ENCODE results near the gene HADHA.
"Not testable (repeated sequence)": the region's sequence is repeated elsewhere in the genome, so short reads cannot be mapped to it uniquely, and the experiment has no call there.

The HADHA gene

GRCh38 chr2:26279886-26280285 lies 35.5 kb upstream of the HADHA start:
- no peak for TF ChIP-seq CTCF (IDR thresholded peaks at IDR 0.05; ENCODE audit: borderline replicate concordance, insufficient read depth, low read depth, low read length)
- H3K4me3 ChIP-seq (ENCODE audit: low read depth, low read length): no peak overlapping the region

GRCh38 chr2:26276484-26277227 lies 32.2 kb upstream of the HADHA start:
- TF ChIP-seq CTCF (IDR thresholded peaks at IDR 0.05; ENCODE audit: borderline replicate concordance, insufficient read depth, low read depth, low read length): no peak

GRCh38 chr2:26274058-26274613 lies 29.7 kb upstream of the HADHA start:
- H3K4me3 ChIP-seq (ENCODE audit: low read depth, low read length): no peak overlapping the region
- TF ChIP-seq CTCF (IDR thresholded peaks at IDR 0.05; ENCODE audit: borderline replicate concordance, insufficient read depth, low read depth, low read length): no peak

More at GRCh38 chr2:26276484-26277227, 32.2 kb upstream of the HADHA start:
- H3K4me3 ChIP-seq (ENCODE audit: low read depth, low read length): no peak overlapping the region

GRCh38 chr2:26273501-26273900 lies 29.1 kb upstream of the HADHA start:
- H3K4me3 ChIP-seq (ENCODE audit: low read depth, low read length): no peak overlapping the region
- TF ChIP-seq CTCF (IDR thresholded peaks at IDR 0.05; ENCODE audit: borderline replicate concordance, insufficient read depth, low read depth, low read length): no peak

- no peak overlapping the region for H3K4me3 ChIP-seq (ENCODE audit: low read depth, low read length)
- TF ChIP-seq CTCF (IDR thresholded peaks at IDR 0.05; ENCODE audit: borderline replicate concordance, insufficient read depth, low read depth, low read length): no peak
Measured at GRCh38 chr2:26270373-26270772, 25.9 kb upstream of the HADHA start.

- H3K4me3 ChIP-seq (ENCODE audit: low read depth, low read length): no peak overlapping the region
Measured at GRCh38 chr2:26269571-26270158, 25.2 kb upstream of the HADHA start.

GRCh38 chr2:26268670-26269385 lies 24.4 kb upstream of the HADHA start:
- H3K4me3 ChIP-seq (ENCODE audit: low read depth, low read length): not testable (repeated sequence)

More at GRCh38 chr2:26269571-26270158, 25.2 kb upstream of the HADHA start:
- TF ChIP-seq CTCF (IDR thresholded peaks at IDR 0.05; ENCODE audit: borderline replicate concordance, insufficient read depth, low read depth, low read length): no peak
